ENCODE measurements around the gene COL4A1. TPM values are rescaled to one million over a fixed set of nuclear protein-coding genes. Genes with fewer than 3 reads are reported as not detected.

COL4A1 gene
- total RNA-seq, 1 experiment from 2014 or later, result 269 TPM

- DNase-seq, result no peak
- H3K27ac ChIP-seq, result no peak overlapping the region
- no peaks in the 10 kb centered on the region for H3K27me3 ChIP-seq
- no peak overlapping the region for H3K4me3 ChIP-seq
- H3K4me1 ChIP-seq, result peaks cover 24% of the 10 kb centered on the region
- H3K36me3 ChIP-seq, result peaks cover 4% of the 10 kb centered on the region; the same call in 1 of the 2 replicates
- no peaks in the 10 kb centered on the region for H3K9me3 ChIP-seq (replicated peaks)
Measured at GRCh38 chr13:110256126-110256905, 50.6 kb downstream of the COL4A1 start.

- H3K36me3 ChIP-seq, result no peaks in the 10 kb centered on the region
- peaks cover 24% of the 10 kb centered on the region for H3K4me1 ChIP-seq
- no peaks in the 10 kb centered on the region for H3K27me3 ChIP-seq
- H3K9me3 ChIP-seq (replicated peaks), result no peaks in the 10 kb centered on the region
- H3K4me3 ChIP-seq, result no peak overlapping the region
- peak overlapping the region; percentile 73 for H3K27ac ChIP-seq
- peak in 1 of 2 experiments; percentile 24 for DNase-seq
Measured at GRCh38 chr13:110254751-110255553, 52.0 kb downstream of the COL4A1 start.

GRCh38 chr13:110254151-110254679 lies 52.7 kb downstream of the COL4A1 start:
- Histone ChIP-seq H3K4me3 (no peak overlapping the region), H3K36me3 (no peaks in the 10 kb centered on the region), H3K9me3 (replicated peaks) (no peaks in the 10 kb centered on the region), H3K27ac (peak overlapping the region; percentile 73), H3K27me3 (no peaks in the 10 kb centered on the region), H3K4me1 (peaks cover 24% of the 10 kb centered on the region)
- DNase-seq, result peak; percentile 76 to 95

GRCh38 chr13:110251193-110251819 lies 55.7 kb downstream of the COL4A1 start:
- Histone ChIP-seq H3K27ac (no peak overlapping the region; the same call in 1 of the 2 replicates), H3K27me3 (no peaks in the 10 kb centered on the region), H3K36me3 (0 out of 2 replicates have a peak, but pooled peaks cover 2% of the 10 kb centered on the region), H3K4me3 (no peak overlapping the region), H3K4me1 (peaks cover 37% of the 10 kb centered on the region), H3K9me3 (replicated peaks) (no peaks in the 10 kb centered on the region)
- no peak for DNase-seq

GRCh38 chr13:110250258-110250891 lies 56.6 kb downstream of the COL4A1 start:
- H3K36me3 ChIP-seq, result 0 out of 2 replicates have a peak, but pooled peaks cover 2% of the 10 kb centered on the region
- H3K4me1 ChIP-seq, result peaks cover 42% of the 10 kb centered on the region
- H3K4me3 ChIP-seq, result no peak overlapping the region
- no peak overlapping the region for H3K27ac ChIP-seq
- no peaks in the 10 kb centered on the region for H3K27me3 ChIP-seq
- no peak for DNase-seq
- H3K9me3 ChIP-seq (replicated peaks), result no peaks in the 10 kb centered on the region

- peaks cover 36% of the 10 kb centered on the region for H3K4me1 ChIP-seq
- no peaks in the 10 kb centered on the region for H3K27me3 ChIP-seq
- no peaks in the 10 kb centered on the region for H3K9me3 ChIP-seq (replicated peaks)
- DNase-seq, result no peak
- H3K27ac ChIP-seq, result no peak overlapping the region
- H3K36me3 ChIP-seq, result peaks cover 2% of the 10 kb centered on the region; the same call in 1 of the 2 replicates
- no peak overlapping the region for H3K4me3 ChIP-seq
Measured at GRCh38 chr13:110249326-110249725, 57.6 kb downstream of the COL4A1 start.

GRCh38 chr13:110248449-110249143 lies 58.4 kb downstream of the COL4A1 start:
- H3K4me1 ChIP-seq, result peaks cover 30% of the 10 kb centered on the region

GRCh38 chr13:110246530-110246929 lies 60.4 kb downstream of the COL4A1 start:
- no peak for DNase-seq
- Histone ChIP-seq H3K27me3 (no peaks in the 10 kb centered on the region), H3K27ac (no peak overlapping the region), H3K4me3 (no peak overlapping the region), H3K4me1 (peaks cover 24% of the 10 kb centered on the region), H3K36me3 (peaks cover 5% of the 10 kb centered on the region), H3K9me3 (replicated peaks) (no peaks in the 10 kb centered on the region)

More at GRCh38 chr13:110248449-110249143, 58.4 kb downstream of the COL4A1 start:
- no peak for DNase-seq
- no peak overlapping the region; the same call in 1 of the 2 replicates for H3K27ac ChIP-seq
- H3K9me3 ChIP-seq (replicated peaks), result no peaks in the 10 kb centered on the region
- H3K36me3 ChIP-seq, result peaks cover 2% of the 10 kb centered on the region; the same call in 1 of the 2 replicates
- no peak overlapping the region for H3K4me3 ChIP-seq
- H3K27me3 ChIP-seq, result no peaks in the 10 kb centered on the region

- H3K4me1 ChIP-seq, result peaks cover 22% of the 10 kb centered on the region
Measured at GRCh38 chr13:110245416-110245899, 61.5 kb downstream of the COL4A1 start.

GRCh38 chr13:110244976-110245375 lies 62.0 kb downstream of the COL4A1 start:
- H3K9me3 ChIP-seq (replicated peaks), result no peaks in the 10 kb centered on the region
- DNase-seq, result no peak
- no peak overlapping the region for H3K27ac ChIP-seq
- H3K4me1 ChIP-seq, result peaks cover 22% of the 10 kb centered on the region
- H3K4me3 ChIP-seq, result no peak overlapping the region
- peaks cover 8% of the 10 kb centered on the region for H3K36me3 ChIP-seq
- no peaks in the 10 kb centered on the region for H3K27me3 ChIP-seq

More at GRCh38 chr13:110245416-110245899, 61.5 kb downstream of the COL4A1 start:
- H3K36me3 ChIP-seq, result peaks cover 8% of the 10 kb centered on the region
- H3K9me3 ChIP-seq (replicated peaks), result no peaks in the 10 kb centered on the region
- no peaks in the 10 kb centered on the region for H3K27me3 ChIP-seq
- no peak overlapping the region for H3K27ac ChIP-seq
- no peak overlapping the region for H3K4me3 ChIP-seq
- peak; percentile 47 to 74 for DNase-seq

- no peaks in the 10 kb centered on the region for H3K9me3 ChIP-seq (replicated peaks)
- H3K27me3 ChIP-seq, result no peaks in the 10 kb centered on the region
- H3K36me3 ChIP-seq, result peaks cover 8% of the 10 kb centered on the region
- no peak for DNase-seq
- no peak overlapping the region for H3K4me3 ChIP-seq
- no peak overlapping the region for H3K27ac ChIP-seq
- peaks cover 22% of the 10 kb centered on the region for H3K4me1 ChIP-seq
Measured at GRCh38 chr13:110244071-110244830, 62.7 kb downstream of the COL4A1 start.

GRCh38 chr13:110242615-110243014 lies 64.3 kb downstream of the COL4A1 start:
- no peak overlapping the region for H3K4me3 ChIP-seq
- H3K4me1 ChIP-seq, result peaks cover 16% of the 10 kb centered on the region
- no peak for DNase-seq
- no peak overlapping the region for H3K27ac ChIP-seq
- H3K36me3 ChIP-seq, result peaks cover 8% of the 10 kb centered on the region
- H3K27me3 ChIP-seq, result no peaks in the 10 kb centered on the region
- no peaks in the 10 kb centered on the region for H3K9me3 ChIP-seq (replicated peaks)

GRCh38 chr13:110240943-110241342 lies 66.0 kb downstream of the COL4A1 start:
- no peak for DNase-seq
- Histone ChIP-seq H3K9me3 (replicated peaks) (no peaks in the 10 kb centered on the region), H3K27me3 (no peaks in the 10 kb centered on the region), H3K4me1 (peaks cover 9% of the 10 kb centered on the region), H3K27ac (no peak overlapping the region), H3K36me3 (peaks cover 11% of the 10 kb centered on the region), H3K4me3 (no peak overlapping the region)
